Keratinocyte (primary cell): ENCODE data around the gene DCDC1. TPM values are rescaled to one million over a fixed set of nuclear protein-coding genes. Genes with fewer than 3 reads are reported as not detected.

Experiments used
- DNase-seq: peaks from one replicate; pipeline ENCODE4 v3.0.0-alpha.2; 2011; ENCODE audit warnings: low read depth, missing footprints, low spot score
- FAIRE-seq: peaks from 2 replicates; lab custom pipeline; 2011; peaks lifted over from hg19 to GRCh38; lab: Jason Lieb, UNC
- H2AFZ ChIP-seq: 2 replicates; pipeline ENCODE4 v1.6.0; 2012; ENCODE audit warnings: low read length, control low read depth, inconsistent platforms; ENCODE audit not compliant: control insufficient read depth
- H3K27ac ChIP-seq: 2 replicates; pipeline ENCODE4 v1.5.1; 2011; ENCODE audit warnings: low read length; ENCODE audit not compliant: control insufficient read depth, insufficient read depth
- H3K27me3 ChIP-seq: 3 replicates; pipeline ENCODE4 v1.6.0; 2011; ENCODE audit warnings: low read length; ENCODE audit not compliant: control insufficient read depth, insufficient read depth; ENCODE audit errors: extremely low read depth
- H3K36me3 ChIP-seq, 2 experiments: 2 replicates in 1 of 2; 3 replicates in 1 of 2; pipeline ENCODE4 v1.5.1; 2011; ENCODE audit warnings: low read length in 2 of 2, mild to moderate bottlenecking in 1 of 2; ENCODE audit not compliant: control insufficient read depth in 2 of 2, insufficient read depth in 2 of 2; ENCODE audit errors: extremely low read depth in 1 of 2
- H3K4me1 ChIP-seq: 3 replicates; pipeline ENCODE4 v1.5.1; 2011; ENCODE audit warnings: low read length; ENCODE audit not compliant: control insufficient read depth, insufficient read depth; ENCODE audit errors: extremely low read depth
- H3K4me2 ChIP-seq: 3 replicates; pipeline ENCODE4 v1.6.0; 2011; ENCODE audit warnings: low read depth, low read length; ENCODE audit not compliant: control insufficient read depth, insufficient read depth; ENCODE audit errors: extremely low read depth
- H3K4me3 ChIP-seq, 3 experiments: fragments of 200-600 bp in 1 of 3; sonication (generic) in 1 of 3; 2 replicates in 2 of 3; 3 replicates in 1 of 3; pipeline ENCODE4 v1.5.1; 2011 to 2016; ENCODE audit warnings: low read length in 3 of 3, mild to moderate bottlenecking in 3 of 3, control low read depth in 2 of 3, inconsistent platforms in 1 of 3, low read depth in 1 of 3, mixed read lengths in 1 of 3, mixed run types in 1 of 3, moderate library complexity in 1 of 3; ENCODE audit not compliant: control insufficient read depth in 2 of 3, insufficient read depth in 2 of 3; ENCODE audit errors: extremely low read depth in 1 of 3
- H3K79me2 ChIP-seq: 2 replicates; pipeline ENCODE4 v1.6.0; 2012; ENCODE audit warnings: low read length; ENCODE audit not compliant: control insufficient read depth, insufficient read depth
- H3K9ac ChIP-seq: 3 replicates; pipeline ENCODE4 v1.6.0; 2011; ENCODE audit warnings: low read length; ENCODE audit not compliant: control insufficient read depth, insufficient read depth; ENCODE audit errors: extremely low read depth
- H3K9me1 ChIP-seq: 3 replicates; pipeline ENCODE4 v1.6.0; 2011; ENCODE audit warnings: low read length; ENCODE audit not compliant: control insufficient read depth, insufficient read depth; ENCODE audit errors: extremely low read depth
- H3K9me3 ChIP-seq: 2 replicates; pipeline ENCODE4 v1.5.1; 2012; ENCODE audit warnings: low read depth, low read length; ENCODE audit not compliant: control insufficient read depth
- H4K20me1 ChIP-seq: 3 replicates; pipeline ENCODE4 v1.6.0; 2011; ENCODE audit warnings: low read length; ENCODE audit not compliant: control insufficient read depth, insufficient read depth; ENCODE audit errors: extremely low read depth
- CTCF ChIP-seq, 3 experiments: IDR thresholded peaks in 1 of 3; conservative IDR thresholded peaks in 1 of 3; optimal IDR thresholded peaks in 1 of 3; 2 replicates in 2 of 3; 3 replicates in 1 of 3; pipeline versions ENCODE3 to v1.5.1; 2011; ENCODE audit warnings: low read length in 3 of 3, mild to moderate bottlenecking in 3 of 3, moderate library complexity in 2 of 3, control low read depth in 1 of 3, inconsistent platforms in 1 of 3; ENCODE audit not compliant: insufficient read depth in 2 of 3; ENCODE audit errors: extremely low read depth in 1 of 3
- EZH2 ChIP-seq: IDR thresholded peaks from one replicate; pipeline ENCODE4 v1.6.1; 2012; ENCODE audit warnings: inconsistent platforms, mild to moderate bottlenecking, low read length, moderate library complexity
- dilution Hi-C: fragments of 300-500 bp; cut with MboI; formaldehyde crosslinking; loops from one replicate; pipeline ENCODE4 v1.7.0; 2020; ENCODE audit warnings: low sequenced_read_pairs; ENCODE audit not compliant: extremely low pct_ligation_motif_present
- polyA plus RNA-seq, 5 experiments: library from polyadenylated mRNA; depleted of rRNA in 3 of 5; stranded (reverse) in 3 of 5; stranded (forward) in 1 of 5; unstranded in 1 of 5; fragments of >200 nt; gene quantifications; 1 replicate in 1 of 5; 2 replicates in 3 of 5; 3 replicates in 1 of 5; pipeline versions ENCODE4 v1.2.1 to v1.2.3, GENCODE V29; 2011 to 2012; ENCODE audit warnings: missing spikeins in 2 of 5, low read depth in 1 of 5, low replicate concordance in 1 of 5

DCDC1 gene
- polyA plus RNA-seq, 1 donor (not counting 4 experiments of a cell fraction or from before 2014, with no cell fraction given): 0.08 TPM

- no peak for FAIRE-seq
- TF ChIP-seq EZH2 (no peak), CTCF (optimal IDR thresholded peaks at IDR 0.05 in 1 of 3, IDR thresholded peaks at IDR 0.05 in 1 of 3, conservative IDR thresholded peaks at IDR 0.05 in 1 of 3; ENCODE audit: extremely low read depth in 1 of 3, insufficient read depth in 2 of 3, low read length in 3 of 3) (no peak)
These were observed 509.4 kb downstream of the DCDC1 start for GRCh38 chr11:30860146-30860545.

DNA sequence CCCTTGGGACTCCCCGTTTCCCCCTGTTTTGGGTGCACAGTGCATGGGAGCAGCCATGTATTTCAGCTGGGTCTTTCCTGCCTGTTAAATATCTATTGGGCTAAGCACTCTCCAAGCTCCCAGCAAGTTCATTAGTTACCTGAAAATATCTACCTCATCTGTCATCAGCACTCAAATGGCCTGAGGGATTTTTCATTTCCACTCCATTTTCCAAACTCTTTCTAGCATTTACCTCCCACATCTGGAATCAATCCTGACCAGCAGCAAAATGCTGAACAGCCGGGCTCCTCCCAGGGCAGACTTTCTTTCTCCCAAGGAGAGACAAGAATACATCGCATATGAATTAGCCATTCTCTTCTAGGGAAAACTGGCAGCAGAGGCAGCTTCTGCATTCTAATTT, 509.9 kb downstream of the DCDC1 start:
- DNase-seq (no peak), FAIRE-seq (no peak)
- H4K20me1 ChIP-seq: no peaks in the 10 kb centered on the region
- dilution Hi-C loops: no loop called here
- no peak for TF ChIP-seq CTCF (optimal IDR thresholded peaks at IDR 0.05 in 1 of 3, IDR thresholded peaks at IDR 0.05 in 1 of 3, conservative IDR thresholded peaks at IDR 0.05 in 1 of 3; ENCODE audit: extremely low read depth in 1 of 3, insufficient read depth in 2 of 3, low read length in 3 of 3)
- TF ChIP-seq EZH2: no peak
- no peaks in the 10 kb centered on the region for H3K9me1 ChIP-seq
- H3K27ac ChIP-seq: no peak overlapping the region
- H3K9ac ChIP-seq: no peak overlapping the region
- no peak overlapping the region for H2AFZ ChIP-seq
- H3K9me3 ChIP-seq: no peaks in the 10 kb centered on the region
- no peaks in the 10 kb centered on the region for H3K27me3 ChIP-seq
- H3K79me2 ChIP-seq: no peaks in the 10 kb centered on the region
- H3K4me3 ChIP-seq: no peak overlapping the region
- no peaks in the 10 kb centered on the region for H3K4me1 ChIP-seq
- H3K36me3 ChIP-seq: no peaks in the 10 kb centered on the region
- no peak overlapping the region for H3K4me2 ChIP-seq

More at GRCh38 chr11:30860146-30860545, 509.4 kb downstream of the DCDC1 start:
- Histone ChIP-seq H3K36me3 (no peaks in the 10 kb centered on the region), H3K4me3 (no peak overlapping the region), H3K9me1 (no peaks in the 10 kb centered on the region), H3K9me3 (no peaks in the 10 kb centered on the region), H2AFZ (no peak overlapping the region), H3K9ac (no peak overlapping the region), H3K27me3 (no peaks in the 10 kb centered on the region), H3K27ac (no peak overlapping the region), H3K4me2 (no peak overlapping the region), H3K4me1 (no peaks in the 10 kb centered on the region), H4K20me1 (no peaks in the 10 kb centered on the region), H3K79me2 (no peaks in the 10 kb centered on the region)
- DNase-seq: no peak
- dilution Hi-C loops: no loop called here
